D721Med (cell line): ENCODE measurements around the gene CYSRT1.

Source experiments
- DNase-seq: peaks from one replicate; pipeline ENCODE4 v3.0.0; 2011; ENCODE audit warnings: low spot score; ENCODE audit not compliant: insufficient read length
- FAIRE-seq: peaks from 2 replicates; lab custom pipeline; 2011; peaks lifted over from hg19 to GRCh38; lab: Jason Lieb, UNC
- CTCF ChIP-seq: IDR thresholded peaks from 2 replicates; pipeline ENCODE4 v1.5.1; 2012; ENCODE audit warnings: mild to moderate bottlenecking, control low read depth; ENCODE audit not compliant: insufficient read depth; ENCODE audit errors: missing control alignments

Gene CYSRT1

GRCh38 chr9:137275203-137275587, 50.2 kb downstream of the CYSRT1 start:
- no peak for DNase-seq
- TF ChIP-seq CTCF, result no peak
- FAIRE-seq, result no peak
